HG02938 (cell line): Measurements from ENCODE around the gene CIT.
"Not testable (repeated sequence)": the region's sequence is repeated elsewhere in the genome, so short reads cannot be mapped to it uniquely, and the experiment has no call there.

Experiments used
- ATAC-seq: cut with Tn5 transposase; IDR thresholded peaks from one replicate; pipeline ENCODE4 v1.9.1; 2021; ENCODE audit warnings: mild to moderate bottlenecking, moderate library complexity; ENCODE audit not compliant: unreplicated experiment

The CIT gene, protein sequence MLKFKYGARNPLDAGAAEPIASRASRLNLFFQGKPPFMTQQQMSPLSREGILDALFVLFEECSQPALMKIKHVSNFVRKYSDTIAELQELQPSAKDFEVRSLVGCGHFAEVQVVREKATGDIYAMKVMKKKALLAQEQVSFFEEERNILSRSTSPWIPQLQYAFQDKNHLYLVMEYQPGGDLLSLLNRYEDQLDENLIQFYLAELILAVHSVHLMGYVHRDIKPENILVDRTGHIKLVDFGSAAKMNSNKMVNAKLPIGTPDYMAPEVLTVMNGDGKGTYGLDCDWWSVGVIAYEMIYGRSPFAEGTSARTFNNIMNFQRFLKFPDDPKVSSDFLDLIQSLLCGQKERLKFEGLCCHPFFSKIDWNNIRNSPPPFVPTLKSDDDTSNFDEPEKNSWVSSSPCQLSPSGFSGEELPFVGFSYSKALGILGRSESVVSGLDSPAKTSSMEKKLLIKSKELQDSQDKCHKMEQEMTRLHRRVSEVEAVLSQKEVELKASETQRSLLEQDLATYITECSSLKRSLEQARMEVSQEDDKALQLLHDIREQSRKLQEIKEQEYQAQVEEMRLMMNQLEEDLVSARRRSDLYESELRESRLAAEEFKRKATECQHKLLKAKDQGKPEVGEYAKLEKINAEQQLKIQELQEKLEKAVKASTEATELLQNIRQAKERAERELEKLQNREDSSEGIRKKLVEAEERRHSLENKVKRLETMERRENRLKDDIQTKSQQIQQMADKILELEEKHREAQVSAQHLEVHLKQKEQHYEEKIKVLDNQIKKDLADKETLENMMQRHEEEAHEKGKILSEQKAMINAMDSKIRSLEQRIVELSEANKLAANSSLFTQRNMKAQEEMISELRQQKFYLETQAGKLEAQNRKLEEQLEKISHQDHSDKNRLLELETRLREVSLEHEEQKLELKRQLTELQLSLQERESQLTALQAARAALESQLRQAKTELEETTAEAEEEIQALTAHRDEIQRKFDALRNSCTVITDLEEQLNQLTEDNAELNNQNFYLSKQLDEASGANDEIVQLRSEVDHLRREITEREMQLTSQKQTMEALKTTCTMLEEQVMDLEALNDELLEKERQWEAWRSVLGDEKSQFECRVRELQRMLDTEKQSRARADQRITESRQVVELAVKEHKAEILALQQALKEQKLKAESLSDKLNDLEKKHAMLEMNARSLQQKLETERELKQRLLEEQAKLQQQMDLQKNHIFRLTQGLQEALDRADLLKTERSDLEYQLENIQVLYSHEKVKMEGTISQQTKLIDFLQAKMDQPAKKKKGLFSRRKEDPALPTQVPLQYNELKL (N-terminal part only)

DNA sequence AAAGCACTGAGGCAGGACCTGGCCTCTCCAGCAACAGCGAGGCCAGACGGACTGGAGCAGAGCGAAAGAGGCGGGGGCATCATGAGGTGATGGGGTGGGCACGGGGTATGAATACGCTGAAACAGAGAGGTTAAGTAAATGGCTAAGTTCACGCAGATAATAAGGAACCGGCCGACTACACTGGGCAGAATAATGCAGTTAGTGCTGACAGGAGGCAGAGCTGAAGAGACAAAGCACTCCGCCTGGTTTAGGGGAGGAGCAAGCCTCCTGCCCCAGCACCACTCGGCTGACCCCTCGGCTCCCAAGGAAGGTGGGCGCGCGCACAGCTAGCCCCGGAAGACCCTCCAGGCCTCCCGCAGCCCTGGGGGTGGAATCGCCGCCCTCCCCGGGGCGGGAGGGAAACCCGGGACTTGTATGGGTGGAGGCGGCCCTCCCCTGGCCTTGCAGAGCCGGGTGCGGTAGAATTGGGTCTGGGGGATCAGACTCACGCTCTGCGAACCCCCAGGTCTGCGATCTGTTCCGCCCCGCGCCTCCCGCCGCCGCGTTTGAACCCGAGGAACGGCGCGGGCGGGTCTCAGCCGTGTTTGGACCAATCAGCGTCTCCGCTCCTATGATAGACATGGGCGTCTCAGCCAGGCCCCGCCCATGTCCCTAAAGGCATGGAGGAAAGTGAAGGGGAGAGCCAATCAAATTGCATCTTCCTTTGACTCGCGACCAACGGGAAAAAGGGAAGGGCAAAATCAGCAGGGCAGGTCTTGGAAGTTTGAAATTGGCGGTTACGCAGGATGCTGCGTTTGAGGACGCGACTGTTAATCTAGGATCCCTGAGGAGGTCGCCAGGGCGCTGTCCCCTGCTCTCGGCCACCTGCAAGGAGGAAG is at the start of gene CIT:
CIT (minus strand) TSS at position 560 of the 878 bp plus-strand sequence. CDS start 1,152 bp downstream, outside the sequence.
- peak; percentile 98 for ATAC-seq

DNA sequence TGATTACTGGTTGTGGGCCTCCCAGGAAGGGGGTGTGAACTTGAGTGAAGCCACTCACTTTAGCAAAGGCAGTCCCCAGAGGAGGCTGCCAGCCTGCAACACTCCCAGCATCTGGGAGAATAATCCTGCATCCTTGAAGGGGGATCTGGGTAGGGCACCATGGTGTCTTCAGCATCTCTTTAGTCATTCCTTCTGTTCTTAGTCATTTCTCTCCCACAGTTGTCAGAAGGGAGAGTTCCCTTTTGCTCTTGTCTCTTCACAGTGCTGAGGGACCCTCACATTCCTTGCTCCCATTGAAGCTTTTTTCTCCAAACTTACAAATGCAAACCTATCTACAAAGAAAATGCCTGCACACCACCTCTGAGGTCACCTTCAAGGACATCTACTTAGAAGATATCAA is 48.1 kb upstream of the CIT start:
- no peak for ATAC-seq

DNA sequence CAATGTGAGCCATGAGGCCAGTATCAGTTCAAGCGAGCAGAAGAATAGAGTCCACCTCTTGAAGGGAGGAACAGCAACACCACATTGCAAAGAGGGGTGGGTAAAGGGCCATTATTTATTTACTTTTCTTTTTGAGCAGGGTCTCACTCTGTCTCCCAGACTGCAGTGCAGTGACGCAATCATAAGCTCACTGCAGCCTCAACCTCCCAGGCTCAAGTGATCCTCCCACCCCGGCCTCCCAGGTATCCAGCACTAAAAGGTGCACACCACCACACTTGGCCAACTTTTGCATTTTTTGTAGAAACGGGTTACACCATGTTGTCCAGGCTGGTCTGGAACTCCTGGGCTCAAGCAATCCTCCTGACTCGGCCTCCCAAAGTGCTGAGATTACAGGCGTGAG is 42.9 kb upstream of the CIT start:
- ATAC-seq = no peak

DNA sequence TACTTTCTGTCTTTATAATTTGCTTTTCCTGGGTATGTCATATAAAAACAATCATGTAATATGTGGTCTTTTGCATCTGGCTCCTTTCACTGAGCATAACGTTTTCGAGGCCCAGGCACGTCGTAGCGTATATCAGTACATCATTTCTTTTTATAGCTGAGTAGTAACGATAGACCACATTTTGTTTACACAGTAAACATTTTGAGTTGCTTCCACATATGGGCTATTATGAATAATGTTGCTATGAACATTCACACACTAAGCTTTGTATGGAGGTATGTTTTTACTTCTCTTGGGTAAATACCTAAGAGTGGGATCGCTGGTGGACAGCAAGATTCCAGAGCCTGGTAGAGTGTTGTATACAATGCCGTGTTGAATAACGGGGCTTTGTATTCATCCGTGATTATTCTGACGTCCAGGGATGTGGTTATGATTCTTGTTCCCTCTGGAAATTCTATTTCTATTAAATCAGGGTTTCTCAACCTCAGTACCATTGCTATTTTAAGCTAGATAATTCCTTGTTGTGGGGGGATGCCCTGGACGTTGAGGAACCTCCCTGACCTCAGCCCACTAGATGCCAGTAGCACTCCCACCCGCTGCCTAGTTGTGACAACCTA is 38.9 kb upstream of the CIT start:
- no peak for ATAC-seq

DNA sequence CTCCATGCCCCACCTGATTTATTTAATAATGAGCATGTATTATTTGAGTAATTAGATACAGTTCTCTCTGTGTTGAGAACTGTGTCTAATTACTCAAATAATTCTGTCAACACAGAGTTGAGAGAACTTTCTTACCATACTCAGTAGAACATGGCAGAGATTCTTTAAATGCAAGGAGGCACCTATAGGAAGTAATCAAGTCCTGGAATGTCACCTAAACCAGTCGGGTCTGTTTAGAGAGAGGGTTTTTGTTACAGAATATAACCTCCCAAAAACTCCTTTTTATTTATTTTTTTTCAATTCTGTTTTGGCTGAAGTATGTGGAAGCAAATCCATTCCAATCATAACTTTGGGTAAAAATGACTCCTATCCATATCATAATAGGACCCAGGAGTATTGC is 37.5 kb upstream of the CIT start:
- no peak for ATAC-seq

DNA sequence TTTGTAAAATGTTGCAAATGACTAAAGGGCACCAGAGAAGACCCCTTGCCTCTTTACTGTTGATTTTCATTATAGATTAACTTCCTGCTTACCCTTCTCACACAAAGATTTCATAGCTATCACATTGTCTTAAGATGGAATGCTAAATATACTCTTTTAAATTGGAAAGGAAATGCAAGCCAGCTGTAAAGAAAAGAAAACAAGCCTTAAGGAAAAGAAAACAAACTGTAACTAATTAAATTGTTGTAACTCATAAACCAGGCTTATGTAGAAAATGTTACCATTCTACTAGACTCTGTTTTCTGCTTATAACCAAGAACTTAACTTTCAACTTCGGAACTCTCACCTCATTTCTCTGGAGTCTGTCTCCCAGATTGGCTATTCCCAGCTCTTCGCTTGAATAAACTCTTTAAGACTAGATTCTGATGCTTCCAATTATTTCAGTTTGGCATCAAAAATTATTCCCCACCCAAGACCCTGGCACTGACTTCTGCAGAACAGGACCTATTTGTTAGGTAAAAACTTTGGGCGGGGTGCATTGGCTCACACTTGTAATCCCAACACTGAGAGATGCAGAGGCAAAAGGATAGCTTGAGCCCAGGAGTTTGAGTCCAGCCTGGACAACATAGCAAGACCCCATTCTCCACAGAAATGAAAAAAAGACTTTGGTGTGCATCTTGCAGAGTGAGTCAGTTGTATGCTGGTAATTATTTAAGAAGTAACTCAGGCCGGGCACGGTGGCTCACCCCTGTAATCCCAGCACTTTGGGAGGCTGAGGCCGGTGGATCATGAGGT is 36.6 kb upstream of the CIT start:
- ATAC-seq = no peak

DNA sequence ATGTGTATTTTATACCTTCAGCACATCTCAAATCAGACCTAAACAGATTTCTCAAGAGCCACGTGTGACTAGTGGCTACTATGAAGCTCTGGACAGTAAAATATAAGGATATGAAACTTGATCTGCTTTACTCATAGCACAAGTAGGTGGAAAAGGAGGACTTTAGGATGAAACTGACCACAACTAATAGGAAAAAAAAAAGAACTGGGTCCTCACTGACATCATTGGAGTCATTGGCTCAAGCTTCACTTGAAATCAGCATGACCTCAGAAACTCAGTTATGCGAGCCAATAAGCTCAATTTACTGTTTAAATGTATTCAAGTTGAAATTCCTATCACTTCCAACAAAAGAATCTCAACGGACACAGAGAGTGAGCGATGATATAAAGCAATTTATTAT is 34.1 kb upstream of the CIT start:
- ATAC-seq = no peak

DNA sequence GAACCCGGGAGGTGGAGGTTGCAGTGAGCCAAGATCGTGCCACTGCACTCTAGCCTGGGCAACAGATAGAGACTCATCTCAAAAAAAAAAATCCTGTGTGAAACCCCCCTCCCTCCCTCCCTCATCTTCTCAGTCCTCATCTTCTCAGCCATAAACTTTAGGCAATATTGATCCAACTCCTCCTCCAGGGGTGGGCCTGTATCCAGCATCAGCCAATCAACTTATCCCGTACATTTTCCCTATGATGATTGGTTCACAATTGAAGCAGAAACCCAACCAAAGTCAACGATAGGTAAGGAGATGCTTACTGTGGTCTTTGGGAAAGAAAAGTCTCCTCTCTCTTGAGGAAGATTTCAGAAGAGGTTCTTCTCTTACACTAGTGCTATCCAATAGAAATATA is 33.5 kb upstream of the CIT start:
- no peak for ATAC-seq

DNA sequence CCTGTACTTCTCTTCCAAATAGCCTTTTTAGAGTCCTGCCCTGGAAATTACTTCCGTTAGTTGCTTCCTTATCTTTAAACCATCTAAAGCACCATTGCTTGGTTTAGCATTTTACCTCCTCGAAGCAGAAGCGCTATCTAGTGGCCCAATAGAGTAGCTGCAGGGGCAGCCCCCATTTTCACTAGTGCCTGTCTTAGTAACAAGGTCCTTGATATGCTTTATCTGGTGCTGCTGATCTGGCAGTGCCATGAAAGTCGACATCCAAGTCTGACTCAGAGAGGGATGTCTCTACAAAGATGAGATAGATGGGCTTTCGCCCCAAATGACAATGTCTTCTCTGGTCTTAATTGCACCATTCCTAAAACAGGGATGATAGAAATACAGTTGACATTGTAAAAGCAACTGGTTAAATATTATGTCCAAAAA is 25.0 kb upstream of the CIT start:
- no peak for ATAC-seq

DNA sequence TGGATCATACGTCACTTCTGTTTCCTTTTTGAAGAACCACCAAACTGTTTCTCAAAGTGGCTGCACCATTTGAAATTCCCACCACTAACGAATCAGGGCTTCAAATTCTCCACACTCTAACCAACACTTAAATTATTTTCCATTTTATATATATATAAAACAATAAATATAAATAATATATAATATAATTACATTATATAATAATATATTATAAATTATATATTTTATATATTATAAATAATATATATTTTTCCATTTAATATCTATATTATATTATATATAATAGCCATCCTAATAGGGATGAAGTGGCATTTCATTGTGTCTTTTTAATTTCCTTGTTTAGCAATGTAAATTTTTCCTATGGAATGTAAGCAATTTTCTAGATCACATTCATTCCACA is 24.6 kb upstream of the CIT start:
- no peak for ATAC-seq

DNA sequence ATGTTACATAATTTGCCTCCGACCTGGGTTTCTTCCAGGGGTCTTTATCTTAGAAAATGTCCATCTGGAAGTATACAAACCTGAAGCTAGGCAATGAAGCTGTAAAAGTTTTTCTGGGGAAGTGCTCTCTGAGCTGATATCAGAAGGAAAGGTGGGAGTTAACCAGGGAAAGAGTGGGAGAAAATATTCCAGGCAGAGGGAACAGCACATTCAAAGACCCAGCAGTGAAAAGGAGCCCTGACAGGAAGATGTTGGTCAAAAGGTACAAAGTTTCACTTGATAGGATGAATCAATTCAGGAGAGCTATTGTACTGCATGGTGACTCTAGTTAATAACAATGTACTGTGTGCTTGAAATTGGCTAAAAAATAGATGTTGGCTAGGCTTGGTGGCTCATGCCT is 17.8 kb upstream of the CIT start:
- no peak for ATAC-seq

DNA sequence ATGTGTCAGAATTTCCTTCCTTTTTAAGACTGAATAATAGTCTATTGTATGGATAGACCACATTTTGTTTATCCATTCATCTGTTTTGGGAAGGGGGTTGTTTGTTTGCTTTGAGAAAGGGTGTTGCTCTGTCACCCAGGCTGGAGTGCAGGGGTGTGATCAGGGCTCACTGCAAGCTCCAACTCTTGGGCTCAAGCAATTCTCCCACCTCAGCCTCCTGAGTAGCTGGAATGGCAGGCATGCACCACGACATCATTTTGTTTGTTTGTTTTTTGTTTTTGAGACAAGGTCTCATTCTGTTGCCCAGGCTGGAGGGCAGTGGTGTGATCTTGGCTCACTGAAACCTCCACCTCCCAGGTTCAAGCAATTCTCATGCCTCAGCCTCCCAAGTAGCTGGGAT is 15.5 kb upstream of the CIT start:
- not testable (repeated sequence) for ATAC-seq

DNA sequence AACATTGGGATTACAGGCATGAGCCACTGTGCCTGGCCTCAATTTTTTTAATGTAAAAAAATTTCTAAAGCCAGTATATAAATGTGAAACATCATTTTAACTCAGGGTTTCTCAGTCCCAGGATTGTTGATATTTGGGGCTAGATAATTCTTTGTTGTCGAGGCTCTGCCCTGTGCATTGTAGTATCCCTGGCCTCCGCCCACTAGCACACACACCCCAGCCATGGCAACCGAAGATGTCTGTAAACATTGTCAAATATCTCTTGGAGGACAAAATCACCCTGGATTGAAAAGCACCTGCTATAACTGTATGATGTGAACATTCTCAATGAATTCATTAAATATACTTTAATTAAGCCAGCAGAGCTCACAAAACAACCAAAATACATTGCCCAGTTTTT is 8.4 kb upstream of the CIT start:
- no peak for ATAC-seq

DNA sequence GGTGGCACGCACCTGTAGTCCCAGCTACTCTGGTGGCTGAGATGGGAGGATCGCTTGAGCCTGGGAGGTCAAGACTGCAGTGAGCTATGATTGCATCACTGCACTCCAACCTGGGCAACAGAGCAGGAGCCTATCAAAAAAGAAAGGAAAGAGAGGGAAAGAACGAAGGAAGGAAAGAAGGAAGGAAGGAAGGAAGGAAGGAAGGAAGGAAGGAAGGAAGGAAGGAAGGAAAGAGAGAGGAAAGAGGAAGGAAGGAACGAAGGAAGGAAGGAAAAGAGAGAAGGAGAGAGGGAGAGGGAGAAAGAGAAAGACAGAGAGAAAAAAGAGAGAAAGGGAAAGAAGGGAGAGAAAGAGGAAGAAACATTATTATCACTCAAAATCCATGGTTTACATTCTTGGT is 6.7 kb upstream of the CIT start:
- not testable (repeated sequence) for ATAC-seq

DNA sequence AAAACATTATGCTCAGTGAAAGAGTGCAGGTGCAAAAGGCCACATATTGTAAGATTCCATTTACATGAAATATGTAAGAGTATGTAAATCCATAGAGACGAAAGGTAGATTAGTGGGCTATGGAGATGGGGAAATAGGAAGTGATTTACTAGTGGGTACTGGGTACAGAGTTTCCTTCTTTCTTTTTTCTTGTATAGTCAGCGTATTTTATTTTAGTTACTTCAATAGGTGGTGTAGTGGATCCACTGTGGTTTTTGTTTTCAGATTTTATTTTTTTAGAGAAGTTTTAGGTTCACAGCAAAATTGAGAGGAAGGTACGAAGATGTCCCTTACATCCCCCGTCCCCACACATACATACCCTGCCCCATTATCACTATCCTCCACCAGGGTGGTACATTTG is 6.1 kb upstream of the CIT start:
- ATAC-seq = no peak

DNA sequence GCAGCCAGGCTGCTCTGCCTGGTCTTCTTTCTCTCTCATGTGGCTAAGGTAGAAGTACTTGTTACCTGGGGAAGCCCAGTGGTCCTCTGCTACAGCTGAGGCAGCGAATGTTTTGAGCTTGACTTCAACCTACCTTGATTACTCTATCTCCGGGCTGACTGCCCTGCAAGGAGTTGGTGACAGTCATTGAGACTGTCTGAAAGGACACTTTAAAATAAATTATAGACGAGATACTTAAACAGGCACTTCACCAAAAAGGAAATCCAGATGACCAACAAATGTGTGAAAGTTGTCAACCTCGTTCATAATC is 474 bp upstream of the CIT start:
- ATAC-seq = no peak

DNA sequence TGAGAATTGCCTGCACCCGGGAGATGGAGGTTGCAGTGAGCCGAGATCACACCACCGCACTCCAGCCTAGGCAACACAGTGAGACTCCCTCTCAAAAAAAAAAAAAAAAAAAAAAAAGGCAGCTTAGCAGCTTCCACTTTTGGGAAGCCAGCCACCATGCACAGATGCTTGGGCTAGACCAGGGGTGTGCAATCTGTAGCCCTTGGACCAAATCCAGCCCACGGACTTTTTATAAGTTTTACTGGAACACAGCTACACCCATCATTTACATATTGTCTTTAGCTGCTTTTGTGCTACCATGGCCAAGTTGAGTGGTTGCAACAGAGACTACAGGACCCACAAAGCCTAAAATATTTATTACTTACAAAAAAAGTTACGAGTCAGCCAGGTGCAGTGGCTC is 6.7 kb downstream of the CIT start:
- no peak for ATAC-seq

DNA sequence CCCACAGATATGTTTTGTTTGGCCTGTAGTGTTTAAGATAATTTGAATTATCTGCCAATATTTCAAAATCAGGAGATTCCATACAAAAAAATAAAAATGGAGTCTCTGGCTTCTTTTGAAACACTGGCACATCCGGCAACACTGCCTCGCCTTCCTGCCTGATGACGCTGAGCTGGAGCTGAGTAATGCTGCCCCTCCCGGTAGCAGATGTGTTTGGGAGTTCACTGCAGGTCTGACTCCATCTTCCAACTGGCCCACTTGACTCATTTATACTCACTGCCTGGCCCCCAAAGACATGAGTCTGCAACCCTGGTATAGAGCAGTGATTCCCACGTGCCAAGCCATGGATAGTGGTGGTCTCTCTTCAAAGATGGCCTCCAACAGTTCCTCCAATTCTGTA is 7.4 kb downstream of the CIT start:
- no peak for ATAC-seq

DNA sequence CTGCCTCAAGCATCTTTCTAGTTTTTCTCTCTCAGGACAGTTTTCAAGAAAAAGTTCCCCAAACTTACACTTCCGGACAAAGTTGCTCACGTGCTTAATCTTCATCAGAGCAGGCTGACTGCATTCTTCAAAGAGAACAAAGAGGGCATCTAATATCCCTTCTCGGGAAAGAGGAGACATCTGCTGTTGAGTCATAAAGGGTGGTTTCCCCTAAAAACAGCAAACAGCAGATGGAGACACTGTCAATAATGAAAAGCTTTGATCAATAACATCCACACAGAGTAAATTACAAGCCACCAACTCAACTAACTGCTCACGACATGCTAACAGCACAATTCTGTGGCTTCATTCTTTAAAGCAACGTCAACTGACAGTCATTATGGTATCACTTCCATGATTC is 8.1 kb downstream of the CIT start:
- no peak for ATAC-seq
